GM12892 (cell line): ENCODE measurements around the gene ERBB4.

Experiments
- POLR2A ChIP-seq: IDR thresholded peaks from 2 replicates; pipeline ENCODE4 v1.6.1; 2011; ENCODE audit warnings: low read depth, low read length, control low read depth
- POLR2AphosphoS5 ChIP-seq: IDR thresholded peaks from 2 replicates; pipeline ENCODE4 v1.6.1; 2011; ENCODE audit warnings: low read depth, low read length, control low read depth
- TAF1 ChIP-seq: IDR thresholded peaks from 2 replicates; pipeline ENCODE4 v1.6.1; 2011; ENCODE audit warnings: low read depth, mild to moderate bottlenecking, control low read depth, low read length, borderline replicate concordance

- no peak for TF ChIP-seq POLR2AphosphoS5
- TF ChIP-seq POLR2A: no peak
- TF ChIP-seq TAF1: no peak
Measured at GRCh38 chr2:211426240-211426639, 1112.4 kb downstream of the ERBB4 start.
